GM03348 (cell line): Measurements from ENCODE around the gene BMP10.
"Not testable (repeated sequence)": the region's sequence is repeated elsewhere in the genome, so short reads cannot be mapped to it uniquely, and the experiment has no call there.

ENCODE experiments used
- DNase-seq: peaks from one replicate; pipeline ENCODE4 v3.0.0; 2012; ENCODE audit warnings: low spot score

The BMP10 gene

DNA sequence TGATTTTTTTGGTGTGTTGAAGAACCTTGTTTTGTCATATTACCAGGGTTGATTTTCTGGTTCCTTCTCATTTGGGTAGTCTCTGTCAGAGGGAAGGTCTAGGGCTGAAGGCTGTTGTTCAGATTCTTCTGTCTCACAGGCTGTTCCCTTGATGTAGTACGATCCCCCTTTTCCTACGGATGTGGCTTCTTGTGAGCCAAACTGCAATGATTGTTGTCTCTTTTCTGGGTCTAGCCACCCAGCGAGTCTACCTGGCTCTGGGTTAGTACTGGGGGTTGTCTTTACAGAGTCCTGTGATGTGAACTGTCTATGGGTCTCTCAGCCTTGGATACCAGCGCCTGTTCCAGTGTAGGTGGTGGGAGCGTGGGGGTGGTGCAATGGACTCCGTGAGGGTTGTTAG lies 24.8 kb upstream of the BMP10 start:
- DNase-seq, result not testable (repeated sequence)

DNA sequence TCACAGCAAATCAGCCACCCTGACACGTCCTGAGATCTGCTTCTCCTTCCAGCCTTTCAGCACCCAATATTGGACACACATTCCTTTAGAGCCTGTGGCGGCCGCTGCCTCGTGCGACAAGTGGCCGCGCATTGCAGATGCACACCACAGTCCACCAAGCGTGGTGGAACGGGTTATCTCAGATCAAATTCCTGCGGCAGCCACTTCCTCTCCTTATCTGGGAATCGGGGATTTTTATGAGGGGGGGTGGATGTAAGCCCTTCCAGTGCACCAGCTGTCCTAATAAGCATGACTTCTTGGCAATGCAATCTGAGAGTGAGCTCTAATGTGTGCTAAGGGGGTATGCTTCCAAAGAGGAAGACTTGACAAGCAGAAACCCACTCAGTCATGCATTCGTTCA lies 18.3 kb upstream of the BMP10 start:
- no peak for DNase-seq

DNA sequence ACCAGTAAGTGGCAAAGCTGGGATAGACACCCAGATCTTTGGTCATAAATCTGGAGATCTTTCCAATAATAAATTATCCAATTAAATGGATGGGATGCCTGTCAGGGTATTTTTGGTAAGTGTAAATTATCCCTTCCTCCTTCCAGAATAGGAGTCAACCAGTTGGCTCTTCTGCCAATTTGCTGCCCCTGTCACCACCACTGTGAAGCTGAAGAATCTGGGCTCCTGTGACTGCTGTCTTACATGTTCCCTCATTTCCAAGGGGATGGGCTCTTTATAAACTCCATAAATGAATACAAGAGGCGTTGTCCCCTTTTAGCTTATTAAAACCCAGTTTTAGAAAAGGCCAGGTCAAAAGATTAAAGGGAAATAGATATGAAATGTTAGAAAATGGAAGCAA lies 17.8 kb upstream of the BMP10 start:
- no peak for DNase-seq

DNA sequence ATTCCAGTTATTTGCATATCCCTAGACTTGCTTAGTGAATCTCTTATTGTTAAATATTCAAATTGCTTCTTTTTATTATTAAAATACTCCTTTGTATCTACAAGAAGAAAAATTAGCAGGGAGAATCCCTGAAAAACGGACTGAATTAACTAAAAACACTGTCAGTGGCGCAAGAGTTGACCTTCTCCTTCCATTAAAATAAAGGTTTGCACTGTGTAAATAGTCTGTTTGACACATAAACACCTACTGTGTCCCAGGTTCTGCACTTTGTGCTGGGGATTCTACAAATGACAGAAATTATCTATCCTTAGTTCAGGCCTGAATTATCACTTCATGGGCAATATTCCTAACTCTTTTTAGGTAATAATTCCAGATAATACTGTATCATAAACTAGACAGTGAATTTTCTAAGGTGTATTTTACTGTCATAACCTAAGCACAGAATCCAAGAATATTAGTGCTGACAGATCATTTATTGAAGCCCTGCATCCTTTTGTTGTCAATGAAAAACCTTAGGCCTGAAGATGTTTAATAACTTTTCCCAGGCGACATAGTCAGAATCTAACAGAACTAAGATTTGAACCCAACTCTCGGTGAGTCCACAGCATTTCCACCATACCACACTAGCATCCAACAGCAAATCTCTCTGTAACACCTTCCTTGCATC lies 17.0 kb upstream of the BMP10 start:
- DNase-seq, result no peak

DNA sequence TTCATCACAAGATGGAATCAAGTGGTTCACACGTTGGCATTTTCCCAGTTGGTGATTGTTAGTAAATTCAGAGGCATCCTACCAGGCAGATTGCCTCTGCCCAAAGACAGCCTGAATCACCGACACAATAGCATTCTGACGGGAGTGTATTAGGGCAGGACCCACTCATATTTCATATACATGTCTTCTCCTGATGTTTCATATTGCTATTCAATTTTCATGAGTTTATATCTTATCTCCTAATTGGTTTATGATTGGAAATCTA lies 14.5 kb upstream of the BMP10 start:
- no peak for DNase-seq

DNA sequence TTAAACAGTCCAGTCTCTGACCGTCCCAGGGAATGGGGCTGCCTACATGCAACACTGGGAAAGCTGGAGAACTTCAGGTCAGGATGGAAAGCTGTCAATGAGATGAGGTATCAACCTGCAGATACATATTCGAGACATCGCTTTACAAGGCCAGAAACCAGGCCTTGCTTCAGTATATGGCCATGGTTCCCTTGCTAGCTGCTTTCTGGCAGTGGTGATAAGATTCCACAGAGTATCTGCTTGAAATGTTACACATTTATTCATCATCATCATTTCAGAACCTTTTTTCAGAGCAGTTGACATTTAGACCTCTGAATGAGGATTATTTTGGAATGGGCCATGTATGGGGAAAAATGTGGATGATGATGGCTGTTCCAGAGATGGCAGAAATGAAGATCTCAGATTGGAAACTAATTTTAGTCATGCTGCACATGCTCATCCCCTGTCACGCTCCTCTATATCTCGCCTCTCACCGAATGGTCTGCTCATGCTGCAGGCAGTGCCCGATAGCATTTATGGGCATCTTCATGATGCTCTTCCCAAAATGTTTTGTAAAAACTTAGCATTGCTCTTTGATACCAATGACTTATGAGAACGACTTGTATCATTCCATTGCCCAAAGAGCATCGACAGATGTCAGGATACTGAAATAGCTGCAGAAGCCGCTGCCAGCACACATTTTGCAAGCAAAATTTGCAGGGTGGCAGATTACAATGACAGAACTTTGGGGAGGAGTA lies 14.0 kb upstream of the BMP10 start:
- DNase-seq, result no peak

DNA sequence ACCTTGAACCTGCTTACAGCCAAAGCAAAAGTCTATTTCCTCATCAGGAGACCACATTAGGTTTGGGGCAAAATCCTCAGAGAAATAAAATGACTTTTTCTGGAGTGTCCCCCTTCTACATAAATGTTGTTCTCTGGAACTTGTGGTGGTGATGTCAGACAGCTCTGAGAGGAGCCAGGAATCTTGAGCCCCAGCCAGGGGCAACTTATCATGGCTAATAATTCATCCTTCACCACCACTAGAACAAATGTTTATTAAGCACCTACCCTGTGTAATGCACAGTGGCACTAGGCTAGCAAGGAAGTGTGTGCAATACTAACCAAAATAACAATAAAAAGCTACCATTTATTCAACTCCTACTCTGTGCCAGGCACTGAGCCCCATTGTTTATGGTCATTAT lies 9.0 kb upstream of the BMP10 start:
- DNase-seq, result no peak

DNA sequence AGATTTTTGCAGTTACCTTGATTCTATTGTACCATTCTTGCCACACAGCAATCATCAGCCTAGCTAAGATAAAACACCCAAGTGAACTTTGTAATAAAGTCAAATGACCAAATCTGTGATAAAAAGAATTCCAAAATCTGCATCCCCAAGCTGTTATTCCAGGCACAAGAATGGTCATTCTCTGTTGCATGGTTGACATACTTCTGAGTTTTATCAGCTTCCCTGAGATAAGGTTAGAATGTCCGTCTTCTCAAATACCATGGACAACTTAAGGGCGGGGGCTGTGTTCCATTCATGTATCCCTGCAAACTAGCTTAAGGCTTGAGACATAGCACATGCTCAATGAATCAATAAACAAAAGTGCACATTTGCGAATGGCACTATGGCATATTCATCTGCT lies 8.1 kb upstream of the BMP10 start:
- DNase-seq, result no peak

DNA sequence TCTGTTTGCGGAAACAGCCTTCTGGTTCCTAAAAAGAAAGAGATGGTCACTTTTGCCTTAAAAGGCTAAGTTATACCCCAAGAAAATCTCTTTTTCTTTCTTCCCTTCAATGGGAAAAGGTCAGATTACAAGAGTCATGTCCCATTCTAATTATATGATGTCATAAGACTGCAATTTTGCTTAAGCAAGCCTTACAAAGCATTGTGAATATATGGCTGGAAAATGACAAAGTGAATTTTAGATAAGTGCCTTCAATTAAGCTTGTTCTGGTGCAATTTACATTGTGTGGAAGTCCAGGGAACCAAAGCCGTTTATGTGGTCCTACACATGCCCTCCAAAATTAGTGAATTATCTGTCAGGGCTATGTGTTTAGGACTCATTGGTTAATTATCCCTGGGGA lies 7.6 kb upstream of the BMP10 start:
- no peak for DNase-seq

DNA sequence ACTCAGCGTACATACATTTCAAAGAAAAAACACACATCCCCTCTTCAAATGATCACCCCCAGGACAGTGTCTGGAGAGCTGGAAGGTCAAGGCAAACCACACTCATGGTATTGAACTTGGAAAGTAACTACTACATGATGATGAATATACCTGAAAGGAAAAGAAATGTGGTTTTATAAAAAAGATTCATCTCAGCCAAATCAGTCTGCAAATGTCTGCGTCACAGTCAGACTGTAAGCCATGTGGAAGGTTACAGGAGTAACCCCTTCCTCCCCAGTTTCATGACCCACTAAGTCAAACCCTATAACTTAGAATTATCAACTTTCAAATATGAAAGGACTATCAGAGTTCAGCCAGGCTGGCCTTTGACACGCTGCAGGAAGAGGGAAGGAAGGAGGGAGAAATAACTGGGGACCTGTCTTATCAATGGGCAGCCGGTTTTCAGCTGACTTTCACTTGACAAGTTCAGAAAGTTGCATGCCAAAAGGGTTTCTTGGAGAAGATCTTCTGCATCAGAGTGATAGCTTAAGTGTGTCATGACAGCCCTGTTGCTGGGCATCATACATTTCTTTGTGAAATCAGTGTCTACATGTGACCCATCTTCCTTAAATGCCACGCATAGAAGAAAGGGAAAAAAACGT lies 7.0 kb upstream of the BMP10 start:
- no peak for DNase-seq

DNA sequence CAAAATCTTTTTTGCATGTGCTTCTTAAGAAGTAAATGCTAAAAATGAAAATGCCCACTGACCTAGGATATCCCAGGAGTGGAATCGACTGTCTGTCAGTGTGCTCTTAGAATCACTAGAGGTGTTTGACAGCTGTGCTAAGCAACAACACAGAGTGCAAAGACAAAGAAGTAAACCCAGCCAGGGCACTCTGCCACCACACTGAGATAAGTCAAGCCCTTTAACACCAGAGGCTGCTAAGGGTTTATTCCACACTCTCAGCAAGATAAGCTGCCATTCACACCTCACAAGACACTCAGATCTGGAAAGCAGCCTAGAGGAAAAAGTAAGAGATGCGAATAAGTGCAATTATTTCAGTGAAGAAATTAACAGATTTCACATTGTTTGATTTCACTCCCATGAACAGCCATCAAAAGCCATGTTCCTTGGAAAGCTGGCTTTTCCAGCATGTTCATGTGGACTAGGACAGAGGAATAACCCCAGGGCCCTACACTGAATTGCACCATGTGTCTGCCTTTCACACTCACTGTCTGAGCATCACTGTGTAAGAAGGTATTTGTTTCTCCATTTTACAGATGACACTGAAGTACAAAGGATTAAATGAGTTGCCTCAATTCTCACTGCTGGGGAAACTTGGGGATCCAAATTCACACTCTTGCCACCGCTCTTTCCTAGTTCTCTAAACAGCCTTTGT lies 6.0 kb upstream of the BMP10 start:
- no peak for DNase-seq

DNA sequence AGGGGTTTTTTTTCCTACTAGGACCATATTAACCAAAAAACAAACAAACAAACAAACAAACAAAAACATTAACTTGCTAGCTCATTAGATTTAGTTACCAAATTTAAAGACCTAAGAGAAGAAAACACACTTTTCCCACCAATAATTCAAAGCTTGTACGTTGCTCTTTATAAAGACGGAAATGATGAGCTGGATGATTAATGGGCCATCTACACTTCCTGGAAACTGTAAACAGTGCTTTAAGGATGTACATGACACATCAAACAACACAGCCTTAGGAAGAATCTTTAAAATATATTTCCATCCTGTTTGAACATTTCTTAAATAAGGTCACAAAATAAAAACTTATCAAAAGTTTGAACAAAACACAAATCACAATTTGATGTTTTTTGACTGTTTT lies 982 bp downstream of the BMP10 start:
- DNase-seq, result no peak

DNA sequence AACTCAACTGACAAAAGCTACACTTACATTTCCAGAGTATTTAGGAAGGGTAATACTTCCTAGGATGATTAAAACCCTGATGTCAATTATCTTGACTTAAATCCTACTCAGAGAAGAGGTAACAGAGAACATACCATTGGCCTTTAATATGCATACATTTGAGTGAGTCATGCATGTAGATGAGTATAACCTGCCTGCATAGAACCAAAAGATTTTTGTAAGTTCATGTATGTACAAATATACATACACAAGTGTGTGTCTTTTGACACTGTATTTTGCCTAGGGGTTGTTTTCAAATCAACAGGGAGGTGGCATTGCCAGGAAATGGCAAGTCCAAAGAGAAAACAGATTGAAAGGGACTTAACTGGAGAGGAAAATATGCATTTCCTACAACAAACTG lies 6.1 kb downstream of the BMP10 start:
- DNase-seq, result no peak

DNA sequence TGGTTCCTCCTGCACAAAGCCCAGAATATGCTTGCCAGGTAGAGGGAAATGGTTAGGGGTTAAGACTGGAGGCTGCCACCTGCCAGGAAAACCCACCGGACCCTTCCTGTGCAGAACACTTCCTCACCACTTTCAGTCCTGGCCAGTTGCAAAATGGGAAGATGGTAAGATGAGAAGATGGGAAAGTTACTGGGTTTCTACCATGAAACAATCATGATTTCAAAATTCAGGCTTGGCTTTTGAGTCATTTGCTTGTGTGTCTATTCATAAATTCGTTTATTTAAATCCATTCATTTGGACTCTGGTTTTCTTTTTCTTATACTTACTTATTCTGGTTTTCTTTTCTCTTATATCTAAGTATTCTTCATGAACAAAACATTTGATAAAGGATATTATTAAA lies 7.2 kb downstream of the BMP10 start:
- DNase-seq, result no peak

DNA sequence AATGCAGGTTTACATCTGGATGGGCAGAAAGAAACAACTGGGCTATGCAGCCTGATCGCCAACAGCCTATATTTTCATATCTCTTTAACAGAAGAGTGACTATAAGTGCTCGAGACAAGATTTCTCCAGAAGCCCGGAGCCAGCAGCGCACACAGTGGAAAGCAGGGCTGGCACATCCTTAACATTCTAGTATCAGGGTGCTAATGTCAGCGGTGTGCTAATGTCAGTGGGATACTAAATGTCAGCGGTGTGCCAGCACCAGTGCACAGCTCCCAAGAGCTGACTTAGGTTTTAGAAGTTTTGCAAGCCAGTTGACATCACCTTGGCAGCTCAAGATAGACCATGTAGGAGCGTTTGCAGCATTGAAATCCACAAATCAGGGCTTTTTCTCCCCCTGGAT lies 8.3 kb downstream of the BMP10 start:
- DNase-seq, result no peak

DNA sequence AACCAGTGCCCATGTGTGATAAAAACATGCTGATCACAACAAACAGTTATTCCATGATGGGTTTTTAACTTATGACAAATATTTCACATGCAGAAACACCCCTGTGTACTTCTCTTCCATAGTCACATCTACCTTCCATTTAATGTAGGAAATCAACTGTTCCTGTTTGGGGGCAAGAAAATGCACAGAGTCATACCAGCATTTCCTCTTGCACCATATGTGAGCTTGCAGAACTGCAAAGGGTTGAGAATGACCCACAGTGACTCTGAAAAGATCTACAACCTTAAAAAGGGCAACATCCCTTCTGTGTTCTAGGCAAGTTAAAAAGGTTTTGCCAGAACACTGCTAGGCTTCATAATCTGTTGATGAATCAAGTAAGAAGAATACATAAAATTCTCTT lies 9.9 kb downstream of the BMP10 start:
- DNase-seq, result no peak

DNA sequence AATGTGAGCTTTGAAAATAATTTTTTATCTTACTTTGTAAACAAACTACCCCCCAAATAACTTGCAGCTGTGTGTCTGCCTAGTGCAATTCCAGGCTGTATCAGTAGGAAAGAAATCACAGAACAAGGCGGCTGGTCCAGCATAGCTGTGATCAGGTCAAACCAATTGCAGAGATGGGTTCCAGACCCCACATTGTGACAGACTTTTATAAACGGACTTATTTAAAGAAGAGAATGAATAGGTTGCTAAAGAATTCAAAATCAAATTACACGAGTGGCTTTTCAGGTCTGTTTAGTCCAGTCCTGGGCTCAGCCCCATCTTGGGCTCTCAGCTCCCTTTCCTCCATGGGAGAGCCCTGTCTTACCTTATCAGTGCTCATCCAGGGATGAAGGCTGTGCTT lies 11.1 kb downstream of the BMP10 start:
- DNase-seq, result no peak

DNA sequence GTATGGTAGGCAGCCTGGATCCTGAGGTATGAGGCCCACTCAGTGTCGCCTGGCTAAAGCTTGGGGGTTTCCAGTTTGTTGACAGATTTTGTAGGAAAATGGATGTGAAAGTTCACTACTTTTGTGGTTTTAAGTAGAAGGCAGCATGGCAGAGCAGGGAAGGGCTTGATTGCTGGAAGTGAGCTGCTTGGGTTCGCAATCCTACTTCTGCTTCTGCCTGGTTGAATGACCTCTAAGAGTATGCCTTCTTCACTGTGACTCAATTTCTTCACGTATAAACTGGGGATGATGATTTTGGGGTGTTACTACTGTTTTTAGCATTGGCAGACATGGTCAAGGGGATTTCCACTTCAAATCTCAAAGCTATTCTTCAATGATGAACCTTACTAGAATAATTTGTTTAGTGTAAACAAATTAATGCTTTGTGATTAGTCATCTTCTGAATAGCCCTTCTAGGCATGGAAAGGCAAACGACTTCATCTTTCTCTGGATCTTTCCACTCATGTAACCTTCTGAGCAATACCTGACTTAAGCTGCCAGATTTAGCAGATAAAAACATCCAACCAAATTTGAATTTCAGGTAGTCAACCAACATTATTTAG lies 13.2 kb downstream of the BMP10 start:
- no peak for DNase-seq

DNA sequence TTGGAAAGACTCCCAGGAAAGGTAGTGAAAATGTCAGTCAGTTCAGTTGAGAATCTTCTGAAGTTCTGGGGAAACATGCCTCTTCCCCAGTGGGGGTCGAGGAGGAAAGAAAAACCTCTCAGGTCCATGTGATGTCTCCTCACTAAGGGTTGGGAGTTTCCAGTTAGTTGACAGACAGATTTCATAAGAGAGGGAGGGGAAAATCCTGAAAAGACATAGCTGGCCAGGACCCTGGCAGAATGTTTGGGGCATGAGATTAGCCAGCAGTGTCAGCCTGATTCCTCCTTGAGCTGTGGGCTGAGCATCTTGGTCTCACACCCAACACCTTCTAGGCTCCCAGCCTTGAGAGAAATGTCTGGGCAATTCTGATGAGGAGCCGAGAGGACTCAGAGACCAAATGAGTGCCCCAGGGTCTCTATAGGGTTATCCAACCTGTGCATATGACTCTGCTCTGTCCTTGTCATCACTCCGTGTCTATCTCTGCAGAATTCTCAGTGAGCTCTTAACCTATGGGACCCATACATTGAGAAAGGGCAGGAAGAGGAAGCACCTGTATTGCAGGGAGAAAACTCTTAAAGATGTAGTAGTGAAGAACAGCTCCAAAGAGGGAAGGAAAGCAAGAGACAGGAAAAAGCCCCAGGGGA lies 13.9 kb downstream of the BMP10 start:
- no peak for DNase-seq

DNA sequence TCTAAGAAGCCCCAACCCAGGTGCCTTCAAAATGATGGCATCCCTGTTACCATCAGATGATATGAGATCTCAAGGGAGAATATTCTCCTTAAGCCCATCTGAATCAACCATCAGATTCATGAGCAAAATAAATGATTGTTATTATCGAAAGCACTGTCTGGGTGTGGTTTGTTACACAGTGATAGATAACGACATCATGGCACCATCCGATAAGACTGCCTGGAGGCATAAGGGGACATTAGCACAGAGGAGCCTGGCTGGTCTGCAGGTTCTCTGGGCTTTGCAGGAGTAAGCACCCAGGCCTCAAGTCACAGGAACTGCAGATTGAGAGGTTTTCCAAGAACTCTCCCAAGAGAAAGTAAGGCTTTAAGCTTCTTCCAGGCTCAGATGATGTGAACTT lies 15.6 kb downstream of the BMP10 start:
- DNase-seq, result no peak

DNA sequence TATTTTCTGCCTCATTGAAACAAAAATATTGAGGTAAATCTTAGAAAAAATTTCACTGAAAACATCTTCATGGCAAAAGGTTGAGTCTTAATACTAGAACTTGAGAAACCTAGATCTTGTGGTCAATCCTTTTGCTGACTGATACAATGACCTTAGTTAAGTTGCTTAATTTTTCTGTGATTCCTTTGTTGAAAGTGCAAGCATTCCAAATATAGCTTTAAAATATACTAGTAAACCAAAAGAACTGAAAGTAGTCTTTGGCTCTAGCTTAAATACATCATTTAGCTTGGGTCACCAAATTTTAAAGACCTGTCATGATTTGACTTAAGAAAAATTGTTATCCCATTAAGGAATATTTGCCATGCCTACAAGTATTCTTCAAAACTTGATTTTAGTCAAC lies 16.7 kb downstream of the BMP10 start:
- DNase-seq, result no peak

DNA sequence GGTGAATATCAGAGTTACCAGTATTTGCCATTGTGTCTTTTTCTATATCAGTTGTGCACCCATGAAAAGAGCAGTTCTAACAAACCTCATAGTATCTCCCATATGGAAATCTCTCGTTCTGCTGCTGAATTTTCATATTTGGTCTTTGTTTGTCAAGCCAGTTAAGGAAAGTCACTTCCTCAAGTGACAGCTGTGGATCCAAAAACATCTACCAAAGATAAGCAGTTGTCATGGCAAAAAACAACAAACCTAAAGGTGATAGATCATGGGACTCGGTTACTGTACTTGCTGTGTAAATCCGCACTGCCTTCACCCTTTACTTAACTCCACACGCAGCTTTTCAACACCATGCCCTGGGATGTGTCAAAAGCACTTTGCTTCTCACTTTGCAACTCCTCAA lies 17.3 kb downstream of the BMP10 start:
- DNase-seq, result no peak
